Measurements from ENCODE around the gene MCTP2. TPM values are rescaled to one million over a fixed set of nuclear protein-coding genes. Genes with fewer than 3 reads are reported as not detected.
"Not testable (repeated sequence)": the region's sequence is repeated elsewhere in the genome, so short reads cannot be mapped to it uniquely, and the experiment has no call there.

The MCTP2 gene
- total RNA-seq, 1 experiment from 2014 or later, result 3.7 TPM

DNA sequence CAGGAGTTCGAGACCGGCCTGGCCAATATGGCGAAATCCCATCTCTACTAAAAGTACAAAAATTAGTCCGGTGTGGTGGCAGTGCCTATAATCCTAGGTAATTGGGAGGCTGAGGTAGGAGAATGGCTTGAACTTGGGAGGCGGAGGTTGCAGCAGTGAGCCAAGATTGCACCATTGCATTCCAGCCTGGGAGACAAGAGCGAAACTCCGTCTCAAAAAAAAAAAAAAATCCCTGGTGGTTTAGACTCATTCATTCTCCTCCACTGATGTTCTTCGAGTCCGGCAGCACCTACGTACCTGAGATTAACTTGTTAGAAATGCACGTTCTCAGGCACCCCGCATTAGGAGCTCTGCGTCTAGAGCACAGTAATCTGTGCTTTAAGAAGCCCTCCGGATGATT lies 3.7 kb downstream of the MCTP2 start:
- DNase-seq (ENCODE audit: low read depth), result no peak

DNA sequence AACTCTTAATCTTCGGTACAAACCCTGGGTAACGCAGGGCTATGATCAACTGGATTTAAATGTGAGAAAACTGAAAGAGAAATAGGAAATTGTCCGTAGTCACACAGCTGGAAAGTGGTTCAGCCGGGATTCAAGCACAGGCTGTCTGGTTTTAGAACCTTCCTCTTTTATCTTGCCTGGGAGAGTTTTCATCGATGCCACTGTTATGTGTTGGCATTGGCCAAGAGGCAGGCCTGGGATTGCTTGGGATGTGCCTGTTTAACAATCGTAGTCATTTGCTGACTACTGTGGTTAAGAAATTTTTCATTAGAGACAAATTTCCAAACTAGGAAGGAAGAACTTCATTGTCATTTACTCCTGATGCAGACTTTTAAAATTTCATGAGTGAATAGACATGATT lies 4.3 kb downstream of the MCTP2 start:
- no peak for DNase-seq (ENCODE audit: low read depth)

DNA sequence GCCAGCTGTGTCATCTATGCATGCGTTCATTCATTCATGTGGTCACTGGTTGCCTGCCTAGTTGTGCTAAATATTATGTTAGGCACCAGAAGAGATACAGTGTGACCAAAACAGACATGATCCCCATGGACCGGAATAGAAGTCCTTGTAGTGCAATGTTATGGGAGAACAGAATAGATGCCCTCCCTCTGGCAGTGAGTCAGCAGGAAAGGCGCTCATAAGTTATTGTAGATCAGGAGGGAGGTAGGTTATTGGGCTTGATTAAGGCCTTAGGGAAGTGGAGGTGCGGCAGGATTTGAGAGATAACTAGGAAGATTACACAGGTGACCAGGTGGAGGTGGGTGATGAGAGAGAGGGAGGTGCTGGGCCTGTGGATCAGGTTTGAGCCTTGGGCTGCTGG lies 5.2 kb downstream of the MCTP2 start:
- DNase-seq (ENCODE audit: low read depth), result peak; percentile 12

DNA sequence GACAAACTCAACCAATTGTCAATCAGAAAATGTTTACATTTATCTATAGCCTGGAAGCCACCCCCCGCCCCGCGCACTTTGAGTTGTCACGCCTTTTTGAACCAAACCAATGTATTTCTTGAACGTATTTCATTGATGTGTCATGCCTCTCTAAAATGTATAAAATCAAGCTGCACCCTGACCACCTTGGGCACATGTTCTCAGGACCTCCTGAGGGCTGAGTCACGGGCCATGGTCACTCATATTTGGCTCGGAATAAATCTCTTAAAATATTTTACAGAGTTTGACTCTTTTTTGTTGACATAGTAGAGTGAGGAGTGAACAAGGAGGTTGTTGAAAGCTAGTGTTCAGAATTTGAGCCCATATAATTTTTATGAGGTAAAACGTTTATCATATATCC lies 6.5 kb downstream of the MCTP2 start:
- peak; percentile 13 for DNase-seq (ENCODE audit: low read depth)

DNA sequence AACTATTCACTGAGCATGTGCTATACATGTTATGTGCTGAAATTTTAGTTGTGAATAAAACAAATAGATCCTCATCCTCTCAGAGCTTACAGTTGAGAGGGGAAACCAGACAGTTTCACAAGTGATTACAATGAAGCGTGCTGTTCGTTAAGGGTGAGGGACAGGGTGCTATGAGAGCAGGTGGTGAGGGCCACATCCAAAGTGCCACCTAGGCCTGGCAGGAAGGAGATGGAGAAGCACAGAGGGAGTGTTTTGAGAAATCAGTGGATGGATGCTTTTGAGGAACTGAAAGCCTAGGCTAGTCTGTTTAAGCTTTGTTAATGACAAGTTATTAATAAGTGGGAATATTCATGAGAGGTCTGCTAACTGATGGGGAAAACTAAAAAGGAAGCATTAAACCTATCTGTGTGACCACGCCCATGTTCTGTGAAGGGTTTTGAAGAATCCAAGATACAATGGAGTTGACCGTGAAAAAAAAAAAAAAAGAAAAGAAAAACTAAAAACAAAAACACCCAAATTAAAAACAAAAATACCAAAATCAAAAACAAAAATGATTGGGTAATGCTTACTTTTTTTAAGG lies 7.3 kb downstream of the MCTP2 start:
- DNase-seq (ENCODE audit: low read depth), result no peak

DNA sequence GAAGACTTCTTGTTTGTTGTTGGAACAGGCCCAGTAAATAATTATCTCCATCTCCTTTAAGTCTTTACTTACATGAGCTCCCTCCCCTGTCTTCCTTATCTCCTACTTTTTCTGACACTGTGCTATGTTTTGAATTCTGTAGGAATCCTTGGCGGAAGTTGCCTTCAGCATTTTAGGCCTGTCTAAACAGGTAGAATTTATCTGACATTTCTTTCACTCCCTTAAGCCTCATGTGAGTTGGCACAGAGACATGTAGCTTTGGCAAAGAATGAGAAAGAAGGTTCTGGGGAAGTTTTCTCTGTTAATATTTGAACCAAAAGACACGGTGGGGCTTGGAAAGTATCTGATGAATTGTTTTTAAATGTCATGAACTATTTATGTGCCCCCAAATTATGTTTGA lies 8.1 kb downstream of the MCTP2 start:
- DNase-seq (ENCODE audit: low read depth), result no peak

DNA sequence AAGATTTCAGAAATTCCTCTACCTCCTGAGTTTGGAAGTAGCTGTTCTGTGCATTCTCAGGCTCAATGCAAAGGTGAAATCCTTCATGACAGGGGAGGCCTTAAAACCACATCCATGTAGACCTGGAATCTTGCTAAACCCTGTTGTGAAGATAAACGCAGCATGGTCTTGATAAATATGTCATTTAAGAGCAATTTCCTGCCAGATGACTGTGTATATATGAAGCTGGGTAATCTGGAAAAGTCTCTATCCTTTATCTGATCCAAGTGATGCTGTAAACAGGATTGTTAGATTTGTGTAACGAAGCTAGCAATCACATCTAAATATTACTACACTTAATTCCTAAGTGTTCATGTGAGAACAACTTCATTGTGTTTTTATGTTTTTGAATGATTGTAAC lies 9.1 kb downstream of the MCTP2 start:
- DNase-seq (ENCODE audit: low read depth), result no peak

DNA sequence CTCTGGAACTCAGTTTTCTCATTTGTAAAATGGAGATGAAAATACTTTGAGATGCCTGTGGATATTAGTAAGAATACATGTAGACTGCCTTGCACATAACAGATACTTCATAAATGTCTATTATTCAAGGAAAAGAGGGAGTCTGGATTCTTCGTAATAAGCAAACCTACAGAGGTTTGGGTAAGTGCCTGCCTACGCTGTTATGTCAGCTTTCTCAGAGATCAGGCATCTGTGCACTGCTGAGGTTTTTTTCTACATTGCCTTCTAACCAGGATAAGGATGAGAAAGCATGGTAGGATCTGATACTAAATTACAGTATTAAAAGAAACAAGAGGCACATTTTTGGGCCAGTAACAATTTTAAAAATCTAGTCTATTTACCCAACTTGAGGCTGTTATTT lies 10.9 kb downstream of the MCTP2 start:
- DNase-seq (ENCODE audit: low read depth), result no peak

DNA sequence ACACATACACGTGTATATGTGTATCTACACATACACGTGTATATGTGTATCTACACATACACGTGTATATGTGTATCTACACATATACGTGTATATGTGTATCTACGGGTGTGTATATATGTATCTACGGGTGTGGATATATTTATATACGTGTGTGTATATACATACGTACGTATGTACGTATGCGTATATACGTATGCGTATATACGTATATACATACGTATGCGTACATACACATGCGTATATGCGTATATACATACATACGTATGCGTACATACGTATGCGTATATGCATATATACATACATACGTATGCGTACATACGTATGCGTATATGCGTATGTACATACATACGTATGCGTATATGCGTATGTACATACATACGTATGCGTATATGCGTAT lies 11.6 kb downstream of the MCTP2 start:
- not testable (repeated sequence) for DNase-seq (ENCODE audit: low read depth)

DNA sequence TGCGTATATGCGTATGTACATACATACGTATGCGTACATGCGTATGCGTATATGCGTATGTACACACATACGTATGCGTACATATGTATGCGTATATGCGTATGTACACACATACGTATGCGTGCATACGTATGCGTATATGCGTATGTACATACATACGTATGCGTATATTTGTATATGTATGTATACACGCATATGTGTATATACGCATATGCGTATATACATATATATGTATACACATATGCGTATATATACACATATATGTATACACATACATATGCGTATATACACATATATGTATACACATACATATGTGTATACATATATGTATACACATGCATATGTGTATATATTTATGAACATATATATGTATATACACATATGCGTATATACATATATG lies 12.1 kb downstream of the MCTP2 start:
- DNase-seq (ENCODE audit: low read depth), result no peak

DNA sequence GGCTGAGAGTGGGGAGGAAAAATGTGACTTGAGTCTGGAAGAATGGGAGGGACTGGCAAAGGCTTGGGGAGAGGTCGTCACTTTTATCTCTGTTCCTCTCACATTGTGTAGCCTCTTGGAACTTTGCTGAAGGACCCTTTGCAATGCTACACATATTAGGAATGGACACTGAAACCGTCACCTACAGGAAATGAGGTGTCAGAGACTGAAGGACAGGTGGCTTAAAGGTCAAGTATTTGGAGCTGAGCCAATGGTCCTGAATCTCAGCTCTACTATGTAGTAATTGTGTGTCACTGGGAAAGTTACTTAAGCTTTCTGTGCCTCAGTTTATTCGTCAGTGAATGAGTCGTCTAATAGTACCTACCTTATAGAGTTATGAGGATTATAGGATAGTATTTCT lies 14.7 kb downstream of the MCTP2 start:
- DNase-seq (ENCODE audit: low read depth), result no peak

DNA sequence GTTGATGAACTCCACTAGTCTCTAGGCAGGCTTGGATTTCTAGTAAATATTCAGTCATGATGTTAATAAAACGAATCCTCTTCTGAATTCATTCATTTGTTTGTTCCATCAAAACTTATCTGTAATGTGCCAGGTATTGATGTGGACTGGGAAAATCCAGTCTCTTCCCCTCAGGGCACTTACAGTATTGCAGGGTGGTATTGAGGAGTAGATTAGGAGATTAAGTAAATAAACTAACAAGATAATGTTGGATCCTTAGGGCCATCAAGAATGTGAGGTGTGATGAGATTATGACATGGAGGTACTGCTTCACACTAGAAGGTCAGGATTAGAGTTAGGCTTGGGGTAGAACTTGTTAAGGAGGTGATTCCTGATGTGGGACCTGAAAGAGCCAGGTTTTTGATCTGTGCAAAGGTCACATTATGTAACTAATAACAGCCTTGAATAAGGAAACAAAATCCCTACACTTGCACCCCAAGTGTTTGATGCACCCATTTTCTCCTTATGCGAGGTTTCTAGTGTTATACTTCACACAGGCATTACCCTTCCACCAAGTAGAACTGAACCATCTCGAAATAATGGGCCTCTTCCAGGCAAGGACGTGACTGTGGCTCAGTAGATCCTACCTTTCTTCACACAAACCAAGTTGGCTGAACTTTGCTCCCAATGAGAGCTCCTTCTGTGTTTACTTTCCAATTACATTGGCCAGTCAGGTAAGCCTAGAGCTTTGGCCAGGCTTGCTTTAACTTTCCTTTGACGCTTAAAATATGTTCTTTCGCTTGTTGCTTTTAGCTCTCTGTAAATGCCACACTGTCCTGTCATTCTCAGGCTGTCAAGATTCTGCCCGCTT lies 16.7 kb downstream of the MCTP2 start:
- no peak for DNase-seq (ENCODE audit: low read depth)

DNA sequence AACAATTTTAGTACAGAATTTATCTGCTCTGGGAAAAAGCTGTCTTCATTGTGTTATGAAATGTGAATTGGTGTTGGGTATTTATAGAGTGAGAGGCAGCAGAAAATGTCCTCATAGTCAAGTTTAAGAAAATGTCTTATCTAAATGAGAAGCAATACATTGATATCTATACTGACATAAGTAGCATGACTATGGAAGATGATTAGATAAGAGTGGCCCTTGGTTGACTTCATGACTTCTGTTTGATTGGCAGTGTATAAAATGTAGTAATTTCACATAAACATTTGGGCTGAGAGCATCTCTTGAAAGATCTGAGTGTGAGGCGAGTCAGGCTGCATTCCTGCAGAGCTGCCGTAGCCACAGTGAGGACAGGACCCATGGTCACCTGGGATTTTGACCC lies 19.4 kb downstream of the MCTP2 start:
- DNase-seq (ENCODE audit: low read depth), result no peak

DNA sequence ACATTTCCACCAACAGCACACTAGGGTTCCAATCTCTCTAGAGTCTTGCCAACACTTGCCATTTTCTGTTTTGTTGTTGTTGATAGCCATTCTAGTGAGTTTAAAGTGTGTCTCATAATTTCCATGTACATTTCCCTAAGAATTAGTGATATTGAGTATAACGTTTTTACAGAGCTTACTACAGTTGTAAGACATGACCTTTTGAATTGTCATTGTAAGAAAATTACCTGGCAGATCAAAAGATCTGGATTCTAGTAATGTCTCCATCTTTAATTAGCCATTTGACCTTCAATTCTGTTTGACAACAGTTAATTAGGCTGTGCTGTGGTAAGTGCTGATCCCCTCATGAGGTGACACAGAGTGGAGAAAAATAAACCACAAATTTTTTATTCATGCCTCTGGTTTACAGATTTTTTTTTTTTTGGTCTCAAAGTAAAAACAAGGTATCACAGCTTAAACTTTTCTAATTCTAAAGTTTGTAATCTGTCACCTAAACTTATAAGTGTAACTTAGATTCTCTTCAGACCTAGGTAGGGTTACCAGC lies 20.9 kb downstream of the MCTP2 start:
- DNase-seq (ENCODE audit: low read depth), result no peak

DNA sequence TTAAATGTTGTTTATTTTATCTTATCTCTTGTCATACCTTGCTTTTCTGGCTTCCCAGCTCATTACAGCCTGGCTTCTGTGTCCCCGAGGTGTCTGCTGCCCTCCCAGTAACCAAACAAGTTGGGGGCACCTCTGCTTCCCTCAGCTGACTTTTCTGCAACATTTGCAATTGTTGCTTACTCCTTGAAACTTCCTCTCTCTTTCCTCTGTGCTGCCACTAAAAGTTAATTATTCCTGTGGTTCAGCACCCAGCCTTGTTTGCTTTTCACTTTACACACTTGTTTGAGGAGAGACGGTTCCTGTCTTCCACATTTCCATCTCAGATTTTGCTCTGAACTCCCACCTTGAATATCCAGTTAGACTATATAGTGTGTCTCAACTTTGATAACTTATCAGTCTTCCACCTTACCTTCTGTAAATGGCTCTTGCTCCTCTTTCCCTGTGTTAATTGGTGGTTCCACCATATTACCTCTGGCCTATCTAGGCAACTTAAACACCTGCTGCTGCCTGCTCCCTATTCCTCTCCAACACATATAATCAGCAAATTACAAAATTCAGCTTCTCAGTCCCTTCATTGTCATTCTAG lies 21.6 kb downstream of the MCTP2 start:
- no peak for DNase-seq (ENCODE audit: low read depth)

DNA sequence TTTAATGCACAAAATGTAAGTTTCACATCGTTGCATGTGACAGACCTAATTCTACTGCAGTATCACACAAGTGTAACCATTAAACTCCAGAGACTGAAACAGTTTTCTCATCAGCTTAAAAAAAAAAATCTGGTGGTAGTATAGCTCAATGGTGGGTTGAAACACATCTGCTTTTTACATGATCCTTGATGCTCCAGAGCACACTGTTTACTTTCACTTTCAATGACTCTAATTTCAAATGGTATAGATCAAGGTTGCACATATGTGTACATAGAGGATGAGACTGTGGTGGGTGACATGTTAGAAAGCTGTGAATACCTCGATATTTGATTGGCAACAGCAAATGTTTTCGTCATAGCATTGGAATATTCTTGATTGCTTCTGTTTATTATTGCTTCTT lies 22.4 kb downstream of the MCTP2 start:
- no peak for DNase-seq (ENCODE audit: low read depth)

DNA sequence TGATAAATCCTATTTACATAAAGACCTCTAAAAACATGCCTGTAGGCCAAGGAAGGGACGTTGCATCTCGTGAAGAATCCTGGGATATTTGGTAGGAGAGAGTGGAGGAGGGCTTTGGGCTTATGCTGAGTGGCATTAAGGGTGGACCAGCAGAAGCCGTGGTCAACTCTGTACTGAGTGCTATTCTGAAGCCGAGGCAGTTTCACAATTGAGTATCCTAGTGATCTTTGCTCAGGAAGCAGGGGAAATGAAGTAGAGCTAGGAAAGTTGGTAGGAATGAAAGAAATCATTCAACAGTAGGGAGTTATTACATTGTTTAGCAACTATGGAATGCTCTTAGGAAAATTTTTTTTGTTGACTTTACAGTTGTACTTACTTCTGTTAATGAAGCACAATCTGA lies 24.2 kb downstream of the MCTP2 start:
- no peak for DNase-seq (ENCODE audit: low read depth)

DNA sequence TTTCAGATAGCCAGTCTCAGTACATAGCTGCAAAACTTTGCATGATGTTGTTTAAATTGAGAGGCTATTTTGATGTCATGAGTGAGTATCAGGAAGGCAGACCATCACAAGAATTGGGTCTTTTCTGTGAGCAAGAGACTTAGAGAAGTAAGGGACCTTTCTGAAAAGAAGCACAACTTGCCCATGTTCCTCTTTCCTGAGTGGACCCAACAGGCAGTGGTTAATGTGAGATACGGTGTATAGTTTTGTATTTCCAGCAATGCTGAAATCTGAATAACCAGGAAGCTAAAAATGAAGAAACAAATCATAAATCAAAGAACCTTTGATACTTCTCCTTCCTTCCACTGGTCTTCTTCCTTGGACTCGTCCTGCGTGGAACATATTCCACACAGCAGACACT lies 25.1 kb downstream of the MCTP2 start:
- DNase-seq (ENCODE audit: low read depth), result no peak

DNA sequence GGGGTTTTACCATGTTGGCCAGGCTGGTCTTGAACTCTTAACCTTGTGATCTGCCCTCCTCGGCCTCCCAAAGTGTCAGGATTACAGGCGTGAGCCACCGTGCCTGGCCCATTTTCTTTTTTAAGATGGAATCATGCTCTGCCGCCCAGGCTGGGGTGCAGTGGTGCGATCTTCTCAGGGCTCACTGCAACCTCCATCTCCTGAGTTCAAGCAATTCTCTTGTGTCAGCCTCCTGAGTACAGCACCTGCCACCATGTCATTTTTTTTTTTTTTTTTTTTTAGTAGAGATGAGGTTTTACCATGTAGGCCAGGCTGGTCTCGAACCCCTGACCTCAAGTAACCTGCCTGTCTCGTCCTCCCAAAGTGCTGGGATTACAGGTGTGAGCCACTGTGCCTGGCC lies 26.4 kb downstream of the MCTP2 start:
- not testable (repeated sequence) for DNase-seq (ENCODE audit: low read depth)

DNA sequence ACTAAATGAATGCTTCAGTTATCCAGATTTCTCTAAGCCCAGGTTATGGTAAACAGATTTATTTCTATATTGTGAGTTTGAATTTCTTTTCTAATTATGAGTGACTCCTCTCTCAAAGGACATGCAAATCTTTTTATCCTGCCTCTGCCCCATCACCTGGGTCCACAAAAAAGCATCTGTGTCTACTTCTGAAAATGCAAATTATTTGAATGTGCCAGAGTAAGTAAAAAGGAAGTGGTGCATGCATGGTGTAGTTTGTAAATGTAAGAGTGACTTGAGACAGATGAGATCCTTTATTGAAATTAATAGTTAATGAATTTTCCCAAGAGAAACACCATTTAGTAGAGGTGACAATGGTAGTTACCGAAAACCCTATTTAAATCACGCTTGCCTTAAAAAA lies 26.9 kb downstream of the MCTP2 start:
- no peak for DNase-seq (ENCODE audit: low read depth)

DNA sequence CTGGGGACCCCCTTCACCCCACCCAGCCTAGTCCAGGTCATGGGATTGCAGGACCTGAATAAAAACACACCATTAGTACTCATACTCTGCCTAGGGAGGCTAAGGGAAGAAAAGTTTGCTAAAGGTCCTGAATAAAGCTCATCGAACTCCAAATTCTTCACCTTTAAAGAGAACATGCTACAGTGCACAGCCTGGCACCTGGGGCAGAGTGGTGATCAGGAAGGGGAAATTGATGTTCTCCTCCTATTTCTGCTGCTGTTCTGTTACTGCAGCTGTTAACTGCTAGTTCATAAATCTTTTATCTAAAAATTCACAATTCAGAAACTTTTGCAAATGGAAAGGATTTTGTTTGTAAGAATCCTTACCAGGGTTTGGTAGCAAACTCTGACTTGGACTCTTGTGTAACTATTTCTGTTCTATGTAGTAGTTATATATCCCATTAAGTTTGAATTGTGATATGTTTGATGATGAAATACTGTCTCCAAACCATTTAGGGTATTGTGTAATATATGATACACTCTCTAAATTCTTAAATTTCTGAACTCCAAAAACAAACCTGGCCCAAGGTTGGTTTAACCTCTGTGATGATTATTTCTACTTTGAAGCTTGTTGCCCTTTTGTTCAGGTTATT lies 27.9 kb downstream of the MCTP2 start:
- DNase-seq (ENCODE audit: low read depth), result no peak

DNA sequence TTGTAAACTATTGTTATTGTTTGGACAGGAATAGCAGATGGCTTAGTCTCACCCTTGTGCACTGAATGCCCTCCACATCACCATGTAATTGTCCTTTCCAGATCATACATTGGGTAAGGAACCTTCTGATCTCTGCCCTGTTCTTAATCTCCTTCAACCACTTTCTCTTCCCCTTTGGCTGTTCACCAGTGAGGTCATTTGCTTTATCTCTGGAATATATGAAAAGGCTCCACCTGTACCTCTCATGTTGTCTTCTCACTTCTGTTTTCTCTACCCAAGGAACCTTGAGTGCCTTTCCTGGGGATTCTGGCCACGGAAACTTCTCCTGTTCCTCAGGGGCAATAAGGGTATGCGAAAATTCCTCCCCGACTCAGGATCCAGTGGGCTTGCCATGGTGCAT lies 28.5 kb downstream of the MCTP2 start:
- no peak for DNase-seq (ENCODE audit: low read depth)

DNA sequence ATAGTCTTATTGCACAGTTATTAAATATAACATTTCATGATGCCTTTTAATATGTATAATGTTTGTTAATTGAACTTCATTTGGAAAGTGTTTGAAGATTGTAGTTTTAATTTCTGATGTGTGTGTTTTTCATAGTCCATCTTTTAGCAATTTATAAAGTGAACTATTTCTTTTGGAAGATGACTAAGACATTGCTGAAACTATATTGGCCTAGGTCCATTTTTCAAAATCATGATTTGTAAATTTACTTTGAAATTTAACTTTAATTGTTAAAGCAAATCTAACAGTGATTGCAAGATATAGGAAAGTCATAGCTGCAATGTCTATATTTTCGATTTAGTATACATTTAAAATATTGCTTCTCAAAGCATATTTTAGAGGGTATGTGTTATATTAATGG lies 30.8 kb downstream of the MCTP2 start:
- no peak for DNase-seq (ENCODE audit: low read depth)

All from Daoy (cell line).